Measurements from ENCODE around the gene FIGNL2. TPM values are rescaled to one million over a fixed set of nuclear protein-coding genes. Genes with fewer than 3 reads are reported as not detected.

FIGNL2 gene
- total and polyA plus RNA-seq, 9 of the 15 experiments (the other 6 are each of a cell fraction or from before 2014, with no cell fraction given): 0.01 TPM; not detected in 8

GRCh38 chr12:51845482-51845881 lies 3.0 kb downstream of the FIGNL2 start (continued):
- TF ChIP-seq NFYB (IDR thresholded peaks at IDR 0.05; ENCODE audit: extremely low read depth, insufficient read length) (no peak), TCF7L2 (IDR thresholded peaks at IDR 0.05; ENCODE audit: low read depth, low read length) (no peak), SP1 (CRISPR knock-in tag; IDR thresholded peaks at IDR 0.05) (no peak), SMARCA4 (IDR thresholded peaks at IDR 0.05) (no peak), UBTF (IDR thresholded peaks at IDR 0.05; ENCODE audit: borderline replicate concordance in 1 of 2, low read depth in 2 of 2, low read length in 2 of 2) (no peak), MGA (IDR thresholded peaks at IDR 0.05) (no peak), MEF2A (IDR thresholded peaks at IDR 0.05; ENCODE audit: control insufficient read depth, low read depth, low read length) (no peak)

All from K562 (cell line).